H9 (cell line): ENCODE measurements around the gene MB21D2. TPM values are rescaled to one million over a fixed set of nuclear protein-coding genes. Genes with fewer than 3 reads are reported as not detected.

Source experiments
- DNase-seq: peaks from one replicate; pipeline ENCODE4 v3.0.0-alpha.2; 2017
- H2AFZ ChIP-seq: one replicate; pipeline ENCODE4 v1.6.1; 2013; ENCODE audit warnings: mild to moderate bottlenecking, low read length, control low read depth, moderate library complexity
- H2AK5ac ChIP-seq: 2 replicates; pipeline ENCODE4 v1.6.1; 2013; ENCODE audit warnings: low read length, control low read depth, mixed read lengths; ENCODE audit not compliant: insufficient read length
- H2BK120ac ChIP-seq: one replicate; pipeline ENCODE4 v1.6.1; 2013; ENCODE audit warnings: low read depth, mild to moderate bottlenecking, low read length, control low read depth, inconsistent platforms; ENCODE audit not compliant: poor library complexity, severe bottlenecking
- H2BK12ac ChIP-seq: 2 replicates; pipeline ENCODE4 v1.6.1; 2013; ENCODE audit warnings: low read length, control low read depth, mixed read lengths, low read depth; ENCODE audit not compliant: insufficient read length
- H2BK15ac ChIP-seq: 2 replicates; pipeline ENCODE4 v1.6.1; 2013; ENCODE audit warnings: low read depth, low read length, control low read depth
- H2BK20ac ChIP-seq: one replicate; pipeline ENCODE4 v1.6.1; 2013; ENCODE audit warnings: low read depth, mild to moderate bottlenecking, low read length, control low read depth, inconsistent platforms; ENCODE audit not compliant: poor library complexity, severe bottlenecking
- H2BK5ac ChIP-seq: 2 replicates; pipeline ENCODE4 v1.6.1; 2013; ENCODE audit warnings: low read length, control low read depth, mixed read lengths; ENCODE audit not compliant: insufficient read length
- H3K14ac ChIP-seq: 2 replicates; pipeline ENCODE4 v1.6.1; 2013; ENCODE audit warnings: low read length, control low read depth; ENCODE audit not compliant: insufficient read depth
- H3K18ac ChIP-seq: 2 replicates; pipeline ENCODE4 v1.6.1; 2013; ENCODE audit warnings: low read depth, mild to moderate bottlenecking, mixed read lengths, low read length, control low read depth; ENCODE audit not compliant: insufficient read length
- H3K23ac ChIP-seq: 2 replicates; pipeline ENCODE4 v1.6.1; 2013; ENCODE audit warnings: low read length, control low read depth, mixed read lengths, low read depth; ENCODE audit not compliant: insufficient read length
- H3K23me2 ChIP-seq: 2 replicates; pipeline ENCODE4 v1.6.1; 2013; ENCODE audit warnings: low read depth, mild to moderate bottlenecking, mixed read lengths, low read length, control low read depth; ENCODE audit not compliant: insufficient read length, poor library complexity, severe bottlenecking
- H3K27ac ChIP-seq: 2 replicates; pipeline ENCODE4 v1.5.1; 2013; ENCODE audit warnings: low read length, control low read depth, mixed read lengths, low read depth; ENCODE audit not compliant: insufficient read length
- H3K27me3 ChIP-seq: 2 replicates; pipeline ENCODE4 v1.6.1; 2013; ENCODE audit warnings: low read length, control low read depth, inconsistent platforms; ENCODE audit not compliant: insufficient read depth
- H3K4ac ChIP-seq: 2 replicates; pipeline ENCODE4 v1.6.1; 2013; ENCODE audit warnings: low read depth, mild to moderate bottlenecking, control low read depth, inconsistent platforms, low read length, moderate library complexity
- H3K4me1 ChIP-seq: 2 replicates; pipeline ENCODE4 v1.6.1; 2013; ENCODE audit warnings: low read length, control low read depth, inconsistent platforms; ENCODE audit not compliant: insufficient read depth
- H3K4me2 ChIP-seq: 2 replicates; pipeline ENCODE4 v1.6.1; 2013; ENCODE audit warnings: low read length, control low read depth, mixed read lengths; ENCODE audit not compliant: insufficient read length, insufficient read depth
- H3K56ac ChIP-seq: 2 replicates; pipeline ENCODE4 v1.6.1; 2013; ENCODE audit warnings: low read depth, mild to moderate bottlenecking, mixed read lengths, low read length, control low read depth; ENCODE audit not compliant: insufficient read length
- H3K79me1 ChIP-seq: 2 replicates; pipeline ENCODE4 v1.6.1; 2013; ENCODE audit warnings: low read depth, mild to moderate bottlenecking, moderate library complexity, low read length, control low read depth, inconsistent platforms; ENCODE audit not compliant: insufficient read depth, poor library complexity, severe bottlenecking
- H3K79me2 ChIP-seq: 2 replicates; pipeline ENCODE4 v1.6.1; 2013; ENCODE audit warnings: low read length, control low read depth, inconsistent platforms; ENCODE audit not compliant: insufficient read depth
- H3K9ac ChIP-seq: 2 replicates; pipeline ENCODE4 v1.6.1; 2013; ENCODE audit warnings: low read length, control low read depth, mixed read lengths; ENCODE audit not compliant: insufficient read length; ENCODE audit errors: extremely low read depth
- H3K9me3 ChIP-seq: one replicate; pipeline ENCODE4 v1.6.1; 2013; ENCODE audit warnings: low read depth, low read length, inconsistent platforms; ENCODE audit not compliant: control insufficient read depth
- H3T11ph ChIP-seq: one replicate; pipeline ENCODE4 v1.6.1; 2013; ENCODE audit warnings: mild to moderate bottlenecking, low read length, control low read depth, inconsistent platforms
- H4K20me1 ChIP-seq: one replicate; pipeline ENCODE4 v1.6.1; 2013; ENCODE audit not compliant: control insufficient read depth, insufficient read length, insufficient read depth
- H4K5ac ChIP-seq: 2 replicates; pipeline ENCODE4 v1.6.1; 2013; ENCODE audit warnings: low read depth, mild to moderate bottlenecking, mixed read lengths, low read length, control low read depth; ENCODE audit not compliant: insufficient read length
- H4K8ac ChIP-seq: replicated peaks from 2 replicates; pipeline ENCODE4 v1.6.1; 2013; ENCODE audit warnings: low read length, control low read depth, mixed read lengths, low read depth; ENCODE audit not compliant: insufficient read length
- H4K91ac ChIP-seq: 2 replicates; pipeline ENCODE4 v1.6.1; 2013; ENCODE audit warnings: low read depth, mild to moderate bottlenecking, moderate library complexity, mixed read lengths, low read length, control low read depth; ENCODE audit not compliant: insufficient read length
- H3K27ac Mint-ChIP-seq, 3 experiments: 2 replicates in 2 of 3; 3 replicates in 1 of 3; pipeline ENCODE4 v1.8.0; 2020 to 2021; ENCODE audit warnings: mixed read lengths in 3 of 3, mild to moderate bottlenecking in 1 of 3, moderate library complexity in 1 of 3
- H3K27me3 Mint-ChIP-seq: 2 replicates; pipeline ENCODE4 v1.8.0; 2021; ENCODE audit warnings: low read depth, mild to moderate bottlenecking, moderate library complexity, mixed read lengths
- H3K36me3 Mint-ChIP-seq, 3 experiments: 2 replicates in 2 of 3; 3 replicates in 1 of 3; pipeline ENCODE4 v1.8.0; 2020 to 2021; ENCODE audit warnings: low read depth in 3 of 3, mixed read lengths in 3 of 3; ENCODE audit not compliant: insufficient read depth in 1 of 3
- H3K4me1 Mint-ChIP-seq, 2 experiments: 2 replicates each; pipeline ENCODE4 v1.8.0; 2020; ENCODE audit warnings: mixed read lengths in 2 of 2
- H3K4me3 Mint-ChIP-seq, 2 experiments: 2 replicates in 1 of 2; 3 replicates in 1 of 2; pipeline ENCODE4 v1.8.0; 2020 to 2021; ENCODE audit warnings: mild to moderate bottlenecking in 2 of 2, mixed read lengths in 2 of 2, moderate library complexity in 1 of 2
- H3K9me3 Mint-ChIP-seq, 2 experiments: 2 replicates in 1 of 2; 3 replicates in 1 of 2; pipeline ENCODE4 v1.8.0; 2020; ENCODE audit warnings: mild to moderate bottlenecking in 2 of 2, mixed read lengths in 2 of 2, moderate library complexity in 1 of 2
- WGBS: extraction: QIAGEN DNeasy Blood & Tissue Kit; methylation state at CpG from one replicate; pipeline ENCODE4 v1.1.7; 2013; ENCODE audit warnings: missing lambda C conversion rate, low lambda C conversion rate, mixed read lengths; ENCODE audit not compliant: insufficient read length; ENCODE audit errors: extremely low coverage; 5-methylcytosine and 5-hydroxymethylcytosine counted together
- total RNA-seq: library from RNA; stranded (reverse); gene quantifications from 2 replicates; pipeline ENCODE4 v1.2.1, GENCODE V29; 2021
- TF ChIP-seq, protein P1 (sequence below): fragments of 200-600 bp; sonication (generic); conservative IDR thresholded peaks from 3 replicates; pipeline ENCODE4 v1.8.0; 2021; ENCODE audit warnings: antibody characterized with exemption, mild to moderate bottlenecking

The MB21D2 gene
- total RNA-seq, 1 experiment from 2014 or later = 19.1 TPM

DNA sequence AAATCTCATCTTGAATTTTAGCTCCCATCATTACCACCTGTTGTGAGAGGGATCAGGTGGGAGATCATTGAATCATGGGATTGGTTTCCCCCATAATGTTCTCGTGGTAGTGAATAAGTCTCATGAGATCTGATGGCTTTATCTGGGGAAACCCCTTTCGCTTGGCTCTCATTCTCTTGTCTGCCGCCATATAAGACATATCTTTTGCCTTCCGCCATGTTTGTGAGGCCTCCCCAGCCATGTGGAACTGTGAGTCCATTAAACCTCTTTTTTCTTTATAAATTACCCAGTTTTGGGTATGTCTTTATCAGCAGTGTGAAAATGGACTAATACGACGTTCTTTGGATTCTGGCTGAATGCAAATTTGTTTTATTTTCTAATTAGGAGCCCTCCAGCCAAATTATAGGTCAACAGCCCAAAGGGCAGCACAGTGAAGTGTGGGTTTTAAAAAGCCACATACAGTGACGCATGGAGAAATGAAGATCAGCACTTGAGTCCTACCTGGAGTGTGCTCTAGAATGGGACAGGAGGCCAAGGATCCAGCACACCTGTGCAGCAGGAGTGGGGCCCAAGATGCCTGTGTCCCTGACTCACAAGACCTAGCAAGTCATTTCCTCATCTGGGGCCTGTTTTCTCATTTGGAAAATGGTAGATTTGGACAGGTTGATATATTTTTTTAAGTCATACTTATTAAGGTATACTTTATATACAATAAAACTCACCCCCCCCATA lies 89.6 kb downstream of the MB21D2 start:
- H2AFZ ChIP-seq = no peak overlapping the region
- no peak overlapping the region for H3K27ac ChIP-seq
- no peak overlapping the region for H4K5ac ChIP-seq
- WGBS = no CpG with 5 or more reads among the region's 7 CpGs
- Mint-ChIP-seq H3K27ac (no peak overlapping the region), H3K4me3 (no peak overlapping the region), H3K27me3 (no peaks in the 10 kb centered on the region), H3K4me1 (peaks cover 4 to 15% of the 10 kb centered on the region in 2 experiments; a peak in 3 of 4 replicates), H3K36me3 (peaks cover 0 to 5% (median 0%) of the 10 kb centered on the region in 3 experiments; a peak in 2 of 7 replicates), H3K9me3 (no peaks in the 10 kb centered on the region)
- no peaks in the 10 kb centered on the region for H3K9me3 ChIP-seq
- no peak overlapping the region for H2BK15ac ChIP-seq
- no peak overlapping the region for H2BK20ac ChIP-seq
- no peak overlapping the region for H2BK120ac ChIP-seq
- no peaks in the 10 kb centered on the region for H3K79me1 ChIP-seq
- no peaks in the 10 kb centered on the region for H3K4me1 ChIP-seq
- no peaks in the 10 kb centered on the region for H3K27me3 ChIP-seq
- H4K91ac ChIP-seq = no peak overlapping the region
- H3K18ac ChIP-seq = no peak overlapping the region
- no peak overlapping the region for H3T11ph ChIP-seq
- H3K4ac ChIP-seq = no peak overlapping the region
- no peaks in the 10 kb centered on the region for H4K20me1 ChIP-seq
- no peak overlapping the region for H3K23ac ChIP-seq
- H2BK5ac ChIP-seq = no peak overlapping the region
- H2BK12ac ChIP-seq = no peak overlapping the region
- peaks cover 7% of the 10 kb centered on the region; the same call in 1 of the 2 replicates for H3K79me2 ChIP-seq
- no peak overlapping the region for H3K9ac ChIP-seq
- H3K14ac ChIP-seq = no peak overlapping the region
- no peak overlapping the region for H4K8ac ChIP-seq
- H2AK5ac ChIP-seq = no peak overlapping the region
- H3K4me2 ChIP-seq = no peak overlapping the region
- no peak overlapping the region for H3K56ac ChIP-seq
- no peaks in the 10 kb centered on the region for H3K23me2 ChIP-seq
- TF ChIP-seq, protein P1, sequence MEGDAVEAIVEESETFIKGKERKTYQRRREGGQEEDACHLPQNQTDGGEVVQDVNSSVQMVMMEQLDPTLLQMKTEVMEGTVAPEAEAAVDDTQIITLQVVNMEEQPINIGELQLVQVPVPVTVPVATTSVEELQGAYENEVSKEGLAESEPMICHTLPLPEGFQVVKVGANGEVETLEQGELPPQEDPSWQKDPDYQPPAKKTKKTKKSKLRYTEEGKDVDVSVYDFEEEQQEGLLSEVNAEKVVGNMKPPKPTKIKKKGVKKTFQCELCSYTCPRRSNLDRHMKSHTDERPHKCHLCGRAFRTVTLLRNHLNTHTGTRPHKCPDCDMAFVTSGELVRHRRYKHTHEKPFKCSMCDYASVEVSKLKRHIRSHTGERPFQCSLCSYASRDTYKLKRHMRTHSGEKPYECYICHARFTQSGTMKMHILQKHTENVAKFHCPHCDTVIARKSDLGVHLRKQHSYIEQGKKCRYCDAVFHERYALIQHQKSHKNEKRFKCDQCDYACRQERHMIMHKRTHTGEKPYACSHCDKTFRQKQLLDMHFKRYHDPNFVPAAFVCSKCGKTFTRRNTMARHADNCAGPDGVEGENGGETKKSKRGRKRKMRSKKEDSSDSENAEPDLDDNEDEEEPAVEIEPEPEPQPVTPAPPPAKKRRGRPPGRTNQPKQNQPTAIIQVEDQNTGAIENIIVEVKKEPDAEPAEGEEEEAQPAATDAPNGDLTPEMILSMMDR = no peak
- DNase-seq = no peak
